Gastrocnemius medialis (tissue), 4 donors: ENCODE measurements around the gene SATB2.

Source experiments
- POLR2A ChIP-seq, 2 donors: fragments of 450-650 bp; IDR thresholded peaks; one replicate each; pipeline ENCODE4 v1.6.1; 2017; ENCODE audit warnings: antibody characterized with exemption in 2 of 2, mild to moderate bottlenecking in 2 of 2, moderate library complexity in 2 of 2
- TF ChIP-seq, protein P1 (sequence below), 5 experiments: fragments of 450-650 bp in 3 of 5; fragments of 200-600 bp in 2 of 5; sonication (generic) in 2 of 5; IDR thresholded peaks in 4 of 5; conservative IDR thresholded peaks in 1 of 5; 1 replicate in 4 of 5; 2 replicates in 1 of 5; pipeline ENCODE4 v1.5.1; 2016 to 2019; ENCODE audit warnings: antibody characterized with exemption in 5 of 5, mild to moderate bottlenecking in 3 of 5, moderate library complexity in 3 of 5

DNA sequence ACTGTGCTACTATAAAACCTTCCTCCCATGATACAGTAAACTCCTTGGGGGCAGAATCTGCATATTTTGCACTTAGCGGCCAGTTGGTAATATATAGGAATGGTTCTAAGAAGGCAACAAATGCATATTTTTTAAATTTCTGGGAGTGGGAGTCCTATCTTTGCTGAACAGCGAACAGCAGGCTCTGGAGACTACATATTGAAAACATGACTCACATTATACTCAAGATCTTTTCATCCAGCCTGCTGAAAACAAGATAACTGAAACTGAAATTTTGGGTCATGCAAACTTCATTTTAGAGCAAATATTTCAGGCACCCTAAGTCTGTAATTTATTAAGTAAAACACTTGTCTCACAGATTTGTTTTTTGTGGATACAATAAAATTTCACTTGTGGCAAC is 122.2 kb downstream of the SATB2 start:
- TF ChIP-seq, protein P1, sequence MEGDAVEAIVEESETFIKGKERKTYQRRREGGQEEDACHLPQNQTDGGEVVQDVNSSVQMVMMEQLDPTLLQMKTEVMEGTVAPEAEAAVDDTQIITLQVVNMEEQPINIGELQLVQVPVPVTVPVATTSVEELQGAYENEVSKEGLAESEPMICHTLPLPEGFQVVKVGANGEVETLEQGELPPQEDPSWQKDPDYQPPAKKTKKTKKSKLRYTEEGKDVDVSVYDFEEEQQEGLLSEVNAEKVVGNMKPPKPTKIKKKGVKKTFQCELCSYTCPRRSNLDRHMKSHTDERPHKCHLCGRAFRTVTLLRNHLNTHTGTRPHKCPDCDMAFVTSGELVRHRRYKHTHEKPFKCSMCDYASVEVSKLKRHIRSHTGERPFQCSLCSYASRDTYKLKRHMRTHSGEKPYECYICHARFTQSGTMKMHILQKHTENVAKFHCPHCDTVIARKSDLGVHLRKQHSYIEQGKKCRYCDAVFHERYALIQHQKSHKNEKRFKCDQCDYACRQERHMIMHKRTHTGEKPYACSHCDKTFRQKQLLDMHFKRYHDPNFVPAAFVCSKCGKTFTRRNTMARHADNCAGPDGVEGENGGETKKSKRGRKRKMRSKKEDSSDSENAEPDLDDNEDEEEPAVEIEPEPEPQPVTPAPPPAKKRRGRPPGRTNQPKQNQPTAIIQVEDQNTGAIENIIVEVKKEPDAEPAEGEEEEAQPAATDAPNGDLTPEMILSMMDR (IDR thresholded peaks at IDR 0.05 in 4 of 5, conservative IDR thresholded peaks at IDR 0.05 in 1 of 5) = no peak
- TF ChIP-seq POLR2A (IDR thresholded peaks at IDR 0.05) = no peak
